HG03108 (cell line): ENCODE results near the gene MINPP1.
"Not testable (repeated sequence)": the region's sequence is repeated elsewhere in the genome, so short reads cannot be mapped to it uniquely, and the experiment has no call there.

ENCODE experiments used
- ATAC-seq: cut with Tn5 transposase; IDR thresholded peaks from one replicate; pipeline ENCODE4 v1.9.1; 2021; ENCODE audit warnings: moderate library complexity; ENCODE audit not compliant: unreplicated experiment

Gene MINPP1

GRCh38 chr10:87562750-87563149, 58.1 kb downstream of the MINPP1 start:
- no peak for ATAC-seq

DNA sequence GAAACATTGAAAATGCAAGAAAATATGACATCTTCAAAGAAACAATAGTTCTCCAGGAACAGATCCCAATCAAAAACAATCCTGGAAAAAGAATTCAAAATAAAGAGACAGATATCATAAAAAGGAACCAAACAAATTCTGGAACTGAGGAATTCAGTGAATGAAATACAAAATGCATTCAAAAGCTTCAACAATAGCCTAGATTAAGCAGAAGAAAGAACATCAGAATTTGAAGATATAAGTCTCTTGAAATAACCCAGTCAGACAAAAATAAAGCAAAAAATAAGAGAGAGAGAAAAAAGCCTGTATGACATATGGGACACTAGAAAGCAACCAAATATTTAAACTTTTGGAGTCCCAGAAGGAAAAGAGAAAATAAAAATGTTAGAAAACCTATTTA, 60.3 kb downstream of the MINPP1 start:
- no peak for ATAC-seq

- no peak for ATAC-seq
These were observed 71.2 kb downstream of the MINPP1 start for GRCh38 chr10:87575851-87576250.

DNA sequence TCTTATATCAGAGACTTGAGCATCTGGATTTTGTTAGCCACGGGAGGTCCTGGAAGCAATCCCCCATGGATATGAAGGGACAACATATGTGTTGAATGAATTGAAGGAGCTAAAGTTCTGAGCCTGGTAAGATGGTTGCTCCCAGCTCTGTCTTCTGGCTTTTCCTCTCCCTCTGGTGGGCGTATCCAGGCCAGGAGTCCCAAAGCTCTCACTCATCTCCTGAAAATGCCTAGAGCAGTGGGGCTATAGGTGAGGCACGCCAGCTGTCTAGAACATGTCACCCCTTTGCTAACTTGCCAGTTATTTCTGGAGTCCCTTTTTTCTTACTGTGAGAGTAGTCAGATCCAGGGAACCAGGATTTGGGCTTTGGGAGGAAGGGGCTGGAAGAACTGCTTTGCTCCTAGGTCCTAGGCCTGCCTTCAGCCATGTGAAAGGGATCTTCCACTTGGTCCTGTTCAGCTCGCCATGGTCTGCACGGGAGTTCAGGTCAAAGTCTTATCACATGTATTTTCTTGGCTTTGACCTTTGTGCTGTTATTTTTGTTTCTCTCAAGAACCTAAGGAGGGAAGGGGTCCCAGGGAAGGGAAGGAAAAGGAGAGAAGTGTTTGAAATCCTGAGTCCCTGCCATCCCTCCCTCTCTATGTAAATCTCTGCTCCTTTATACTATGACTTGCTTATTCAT, 73.6 kb downstream of the MINPP1 start:
- ATAC-seq: no peak

- ATAC-seq: no peak
These were observed 74.2 kb downstream of the MINPP1 start for GRCh38 chr10:87578842-87579401.

- no peak for ATAC-seq
These were observed 74.9 kb downstream of the MINPP1 start for GRCh38 chr10:87579563-87579962.

- ATAC-seq: no peak
These were observed 75.3 kb downstream of the MINPP1 start for GRCh38 chr10:87580016-87580415.

GRCh38 chr10:87585565-87586514, 81.1 kb downstream of the MINPP1 start:
- ATAC-seq: no peak

- no peak for ATAC-seq
These were observed 85.0 kb downstream of the MINPP1 start for GRCh38 chr10:87589645-87590051.

GRCh38 chr10:87590705-87591588, 86.3 kb downstream of the MINPP1 start:
- ATAC-seq: no peak

DNA sequence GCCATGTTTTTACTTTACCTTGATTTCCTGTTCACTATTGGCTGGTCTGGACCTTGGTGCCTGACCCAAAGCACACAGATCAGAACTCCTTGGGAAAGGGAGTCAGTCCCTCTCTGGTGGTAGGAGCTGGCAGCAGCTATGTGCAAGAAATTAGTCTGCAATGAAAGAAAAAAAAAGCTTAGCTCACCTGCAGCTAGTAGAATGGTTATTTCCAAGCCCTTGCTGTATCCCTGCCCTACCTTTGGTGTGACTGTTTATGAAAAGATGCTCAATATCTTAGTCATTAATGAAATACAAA, 86.8 kb downstream of the MINPP1 start:
- ATAC-seq: no peak

DNA sequence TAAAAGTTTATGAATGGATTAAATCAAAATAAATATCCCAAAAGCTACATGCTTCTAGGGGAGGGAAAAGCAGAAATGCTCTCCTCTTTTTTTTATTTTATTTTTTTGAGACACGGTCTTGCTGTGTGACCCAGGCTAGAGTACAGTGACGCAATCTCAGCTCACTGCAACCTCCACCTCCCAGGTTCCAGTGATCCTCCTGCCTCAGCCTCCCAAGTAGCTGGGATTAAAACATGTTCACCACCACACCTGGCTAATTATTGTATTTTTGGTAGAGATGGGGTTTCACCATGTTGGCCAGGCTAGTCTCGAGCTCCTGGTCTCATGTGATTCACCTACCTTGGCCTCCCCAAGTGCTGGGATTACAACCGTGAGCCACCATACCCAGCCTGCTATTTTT, 88.2 kb downstream of the MINPP1 start:
- not testable (repeated sequence) for ATAC-seq

GRCh38 chr10:87593702-87594101, 89.0 kb downstream of the MINPP1 start:
- no peak for ATAC-seq

DNA sequence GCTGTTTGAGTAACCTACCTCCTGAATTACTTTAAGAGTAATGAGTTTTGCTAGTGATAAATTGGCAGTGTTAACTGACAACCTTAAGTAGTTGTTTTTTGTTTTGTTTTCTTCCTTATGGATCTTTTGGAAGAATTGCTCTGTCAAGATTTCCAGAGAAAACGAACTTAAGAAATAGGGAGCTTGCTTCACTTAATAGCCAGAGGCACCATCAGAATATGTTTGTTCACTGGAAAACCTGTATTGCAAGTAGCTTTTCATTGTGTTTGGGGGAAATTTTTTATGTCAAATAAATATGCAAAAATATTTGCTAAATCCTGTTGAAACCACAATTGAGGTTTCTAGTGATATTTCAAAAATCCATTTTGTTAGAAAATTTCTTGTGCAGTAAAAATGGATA, 89.5 kb downstream of the MINPP1 start:
- no peak for ATAC-seq

DNA sequence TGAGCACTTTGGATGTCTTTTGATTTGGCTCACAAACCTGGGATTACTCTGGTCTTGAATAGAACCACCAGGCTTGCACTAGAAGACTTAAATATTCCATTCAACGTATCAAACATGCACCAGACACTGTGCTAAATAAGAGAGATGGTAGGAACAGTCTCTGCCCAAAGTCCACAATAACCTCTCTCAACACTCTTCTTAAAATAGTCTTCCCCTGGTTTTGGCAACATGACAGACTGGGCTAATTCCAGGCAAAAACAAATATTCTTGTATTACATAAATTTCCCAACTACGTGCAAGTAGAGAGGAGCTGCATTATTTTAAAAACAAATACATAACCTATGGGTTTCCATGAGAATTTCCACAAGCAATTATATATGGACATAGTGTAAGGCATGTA, 90.2 kb downstream of the MINPP1 start:
- no peak for ATAC-seq

DNA sequence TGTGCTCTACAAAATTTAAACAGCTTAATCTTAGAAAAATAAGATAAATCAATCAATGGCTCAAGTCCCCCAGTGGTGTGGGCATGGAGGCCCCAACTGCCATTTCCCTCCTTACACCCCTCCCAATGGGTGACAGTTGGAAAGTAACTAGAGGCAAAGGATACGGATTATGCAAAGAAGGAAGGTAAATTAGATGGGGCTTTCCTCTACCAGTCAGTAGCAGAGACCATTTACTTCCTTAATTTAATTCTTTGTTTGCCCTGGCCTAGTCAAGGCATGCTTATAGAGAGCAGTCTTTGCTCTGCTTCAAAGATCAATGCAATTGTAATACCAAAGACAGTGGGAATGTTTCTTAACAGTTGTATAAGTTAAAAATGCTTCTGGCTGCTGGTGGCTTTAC, 91.7 kb downstream of the MINPP1 start:
- no peak for ATAC-seq

GRCh38 chr10:87598700-87599099, 94.0 kb downstream of the MINPP1 start:
- no peak for ATAC-seq

DNA sequence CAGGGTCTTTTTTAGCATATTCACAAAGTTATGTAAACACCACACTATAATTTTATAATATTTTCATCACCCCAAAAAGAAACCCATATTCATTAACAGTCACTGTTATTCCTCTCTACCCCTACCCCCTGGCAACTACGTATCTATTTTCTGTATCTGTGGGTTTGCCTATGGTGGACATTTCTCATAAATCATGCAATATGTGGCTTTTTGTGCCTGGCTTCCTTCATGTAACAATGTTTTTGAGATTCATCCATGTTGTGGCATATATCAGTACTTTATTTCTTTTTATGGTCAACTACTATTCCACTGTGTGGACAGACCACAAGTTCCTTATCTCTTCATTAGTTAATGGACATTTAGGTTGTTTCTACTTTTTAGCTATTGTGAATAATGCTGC, 95.9 kb downstream of the MINPP1 start:
- no peak for ATAC-seq
